ENCODE data around the gene RANBP2.
"Not testable (repeated sequence)": the region's sequence is repeated elsewhere in the genome, so short reads cannot be mapped to it uniquely, and the experiment has no call there.

DNA sequence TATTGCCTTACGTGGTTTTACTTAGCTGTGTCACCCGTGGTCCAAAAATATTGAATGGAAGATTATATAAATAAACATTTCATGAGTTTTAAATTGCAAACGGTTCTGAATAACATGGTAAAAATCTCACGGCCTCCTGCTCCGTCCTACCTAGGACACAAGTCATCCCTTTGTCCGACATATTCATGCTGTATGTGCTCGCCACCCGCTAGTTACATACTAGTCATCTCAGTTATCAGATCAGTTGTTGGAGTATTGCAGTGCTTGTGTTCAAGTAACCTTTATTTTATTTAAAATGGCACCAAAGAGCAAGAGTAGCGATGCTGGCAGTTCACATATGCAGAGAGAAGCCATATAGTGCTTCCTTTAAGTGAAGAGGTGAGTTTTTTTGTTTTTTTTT, 6.8 kb downstream of the RANBP2 start:
- not testable (repeated sequence) for TF ChIP-seq EZH2 (IDR thresholded peaks at IDR 0.05; ENCODE audit: insufficient read depth, poor library complexity, severe bottlenecking); EZH2phosphoT487 (IDR thresholded peaks at IDR 0.05; ENCODE audit: insufficient read depth, low read depth)
